CD4-positive, alpha-beta T cell treated with Interleukin-17A for 4 hours (primary cell): ENCODE data around the gene LAMC3.

Experiments
- DNase-seq: peaks from one replicate; pipeline ENCODE4 v3.0.0-alpha.2; 2020; ENCODE audit warnings: mixed read lengths

The LAMC3 gene

DNA sequence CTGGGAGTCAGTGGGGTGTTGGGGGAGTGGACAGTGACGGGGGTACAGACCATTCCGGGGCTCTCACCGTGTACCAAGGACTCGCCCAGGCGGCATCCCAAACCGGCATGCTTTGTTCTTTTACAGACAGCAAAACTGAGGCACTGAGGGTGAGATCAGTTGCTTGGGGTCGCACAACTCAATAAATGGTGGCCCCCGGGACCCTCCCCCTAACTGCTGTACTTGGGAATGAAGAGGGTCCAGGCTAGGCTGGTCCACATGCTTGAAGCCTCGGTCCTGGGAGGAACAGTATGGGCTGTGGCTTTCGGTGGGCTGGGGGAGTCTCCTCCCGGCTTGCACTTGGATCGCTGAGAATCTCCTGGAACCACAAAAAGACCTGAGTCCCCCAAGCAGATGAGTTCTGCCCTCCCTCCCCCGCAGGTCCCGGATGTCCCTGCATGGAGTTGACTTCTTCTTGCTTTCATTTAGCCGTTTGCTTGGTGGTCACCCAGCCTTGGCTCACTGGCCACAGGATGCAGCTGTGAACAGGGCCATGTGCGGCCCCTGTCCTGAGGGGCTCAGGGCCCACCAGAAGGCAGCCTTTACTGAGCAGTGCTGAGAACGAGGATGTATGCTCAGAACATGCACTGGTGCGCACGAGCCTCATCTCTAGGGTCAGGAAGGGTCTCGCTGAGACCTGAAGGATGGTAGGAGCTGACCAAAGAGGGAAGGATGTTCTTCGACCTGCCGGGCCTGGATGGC lies 4.2 kb downstream of the LAMC3 start:
- no peak for DNase-seq

DNA sequence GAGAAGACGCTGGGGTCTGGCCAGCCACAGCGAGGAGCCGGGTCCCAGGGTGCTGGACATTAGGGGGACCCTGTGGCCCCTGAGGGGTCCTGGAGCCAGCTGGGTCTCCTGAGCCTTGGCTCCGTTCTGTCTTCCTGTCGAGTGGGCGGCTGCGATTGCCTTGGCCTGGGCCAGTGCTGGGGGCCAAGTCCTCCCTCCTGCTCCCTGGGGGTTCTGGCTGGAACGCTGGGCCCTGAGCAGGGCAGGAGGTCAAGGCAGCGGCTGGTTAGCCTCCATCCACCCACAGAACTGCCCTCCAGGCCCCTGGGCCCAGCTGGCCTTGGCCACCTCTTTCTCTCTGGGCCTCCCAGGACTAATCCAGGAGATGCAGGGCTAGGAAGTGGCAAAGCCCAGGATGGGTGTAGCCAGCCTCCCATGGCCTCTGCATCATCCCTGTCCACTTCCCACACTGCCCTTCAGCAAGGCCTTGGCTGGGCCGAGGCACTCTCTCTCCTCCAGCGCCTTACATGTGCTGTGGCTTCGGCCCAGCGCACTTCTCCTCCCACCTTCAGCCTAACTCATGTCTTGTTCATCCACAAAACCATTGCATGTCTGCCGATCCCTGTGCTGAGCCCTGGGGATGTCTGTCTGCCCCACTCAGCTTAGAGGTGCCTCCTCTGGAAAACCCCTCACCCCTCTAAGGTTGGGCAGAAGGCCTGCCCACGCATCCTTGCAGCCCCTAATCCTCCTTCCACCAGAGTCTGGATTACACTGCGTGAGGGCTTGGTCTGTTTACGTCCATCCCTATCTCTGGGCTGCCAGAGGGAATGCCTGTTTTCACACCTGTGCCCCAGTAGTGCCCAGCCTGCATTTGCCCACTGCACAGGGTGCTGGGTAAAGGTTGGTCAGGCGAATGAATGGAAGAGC lies 5.0 kb downstream of the LAMC3 start:
- DNase-seq, result no peak

DNA sequence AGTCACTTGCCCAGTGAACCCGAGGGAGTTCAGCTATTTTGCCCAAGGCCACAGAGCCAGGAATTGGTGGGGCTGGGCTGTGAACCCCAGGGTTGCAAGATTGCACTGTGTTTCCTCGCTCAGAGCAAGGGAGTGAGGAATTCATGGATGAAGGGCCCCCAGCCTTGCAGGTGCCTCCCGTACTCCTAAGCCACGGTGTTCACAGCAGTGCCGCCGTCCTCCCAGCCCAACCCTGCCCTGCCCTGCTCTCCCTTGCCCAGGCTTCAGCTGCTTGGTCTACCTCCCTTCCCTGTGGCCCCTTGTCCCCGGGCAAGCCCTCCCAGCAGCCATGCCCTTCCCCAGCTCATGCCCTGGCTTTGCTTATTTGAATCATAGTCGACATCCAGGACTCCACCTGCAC lies 6.1 kb downstream of the LAMC3 start:
- no peak for DNase-seq

DNA sequence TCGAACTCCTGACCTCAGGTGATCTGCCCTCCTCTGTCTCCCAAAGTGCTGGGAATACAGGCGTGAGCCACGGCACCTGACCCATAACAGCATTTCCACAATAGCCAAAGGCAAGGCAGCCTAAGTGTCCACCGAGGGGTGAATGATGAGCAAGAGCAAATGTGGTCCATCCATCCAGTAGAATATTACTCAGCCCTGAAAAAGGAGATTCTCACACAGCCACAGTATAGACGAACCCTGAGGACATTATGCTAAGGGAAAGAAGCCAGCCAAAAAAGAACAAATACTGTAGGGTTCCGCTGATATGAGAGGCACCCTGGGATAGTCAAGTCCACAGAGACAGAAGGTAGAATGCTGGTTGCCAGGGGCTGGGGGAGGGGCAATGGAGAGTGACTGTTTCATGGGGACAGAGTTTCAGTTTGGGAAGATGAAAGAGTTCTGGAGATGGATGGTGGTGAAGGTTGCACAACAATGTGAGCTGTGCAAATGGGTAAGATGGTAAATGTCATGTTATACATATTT lies 7.0 kb downstream of the LAMC3 start:
- DNase-seq, result no peak

DNA sequence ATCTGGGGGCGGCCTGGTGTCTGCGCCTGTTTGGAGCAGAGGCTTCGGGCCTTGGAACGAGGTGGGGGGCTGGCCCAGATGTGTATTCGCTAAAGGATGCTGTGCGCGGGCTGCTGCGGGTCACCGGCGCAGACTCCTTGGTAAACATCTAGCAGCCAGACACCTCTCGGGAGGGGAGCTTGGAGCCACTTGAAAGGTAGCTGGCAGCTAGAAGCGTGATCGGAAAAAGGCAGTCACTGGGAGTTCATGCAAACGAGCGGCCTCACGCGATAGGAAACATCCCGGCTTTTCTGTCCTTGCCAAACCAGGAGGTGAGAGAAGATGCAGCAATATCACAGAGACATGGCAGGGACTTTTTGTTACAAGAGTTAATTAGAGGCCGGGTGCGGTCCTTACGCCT lies 8.1 kb downstream of the LAMC3 start:
- no peak for DNase-seq

DNA sequence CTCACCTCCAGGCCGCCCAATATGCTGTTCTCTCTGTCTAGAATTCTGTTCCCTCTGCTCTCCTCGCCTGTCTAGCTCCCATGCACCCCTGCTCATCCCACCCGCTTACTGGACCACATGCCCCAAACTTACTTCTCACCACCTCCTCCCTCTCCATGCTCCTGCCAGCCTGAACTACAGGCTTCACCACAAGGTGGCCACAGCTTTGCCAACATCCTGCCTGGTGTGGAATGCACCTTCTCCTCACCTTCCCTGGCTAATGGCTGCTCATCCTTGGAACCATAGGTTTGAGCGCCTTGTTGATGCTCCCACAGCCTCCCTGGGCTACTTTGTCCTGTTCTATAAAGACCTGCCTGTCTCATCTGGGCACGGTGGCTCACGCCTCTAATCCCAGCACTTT lies 9.6 kb downstream of the LAMC3 start:
- no peak for DNase-seq

DNA sequence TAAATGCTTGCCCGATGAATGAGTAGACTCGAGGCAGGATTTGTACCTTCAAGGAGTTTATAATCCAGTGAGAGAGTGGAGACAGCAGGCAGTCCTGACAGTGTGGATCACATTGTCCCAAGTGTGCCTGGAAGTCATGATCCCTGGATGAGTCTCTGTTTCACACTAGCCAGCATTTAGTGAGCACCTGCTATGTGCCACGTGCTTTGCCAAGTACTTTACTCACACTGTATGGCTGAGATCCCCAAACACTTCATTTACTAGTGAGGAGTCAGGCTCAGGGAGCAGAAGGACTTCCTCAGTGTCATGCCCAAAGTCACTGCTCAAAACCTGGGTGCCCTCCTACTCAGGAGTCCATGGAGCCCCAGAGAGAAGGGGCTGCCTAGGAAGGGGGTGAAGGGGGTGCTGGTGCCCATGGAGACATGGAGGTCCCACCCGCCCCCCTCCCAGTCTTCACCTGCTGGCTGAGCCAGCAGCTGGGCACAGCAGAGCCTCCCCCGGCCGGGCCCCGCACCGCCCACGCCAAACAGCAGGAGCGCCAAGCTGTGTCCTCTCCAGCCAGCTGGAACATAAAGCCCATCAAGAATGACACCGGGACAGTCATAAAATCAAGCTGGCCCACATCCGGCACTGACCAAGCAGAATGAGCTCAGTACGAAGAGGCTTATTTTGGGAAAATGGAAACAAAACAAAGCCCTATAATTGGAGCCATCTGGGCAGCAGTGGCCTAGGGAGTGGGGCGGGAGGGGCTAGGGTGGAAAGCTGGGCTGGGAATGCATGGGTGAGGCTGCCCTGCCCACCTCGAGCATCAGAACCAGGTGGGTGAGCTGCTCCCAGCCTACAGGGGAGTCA lies 10.6 kb downstream of the LAMC3 start:
- no peak for DNase-seq

DNA sequence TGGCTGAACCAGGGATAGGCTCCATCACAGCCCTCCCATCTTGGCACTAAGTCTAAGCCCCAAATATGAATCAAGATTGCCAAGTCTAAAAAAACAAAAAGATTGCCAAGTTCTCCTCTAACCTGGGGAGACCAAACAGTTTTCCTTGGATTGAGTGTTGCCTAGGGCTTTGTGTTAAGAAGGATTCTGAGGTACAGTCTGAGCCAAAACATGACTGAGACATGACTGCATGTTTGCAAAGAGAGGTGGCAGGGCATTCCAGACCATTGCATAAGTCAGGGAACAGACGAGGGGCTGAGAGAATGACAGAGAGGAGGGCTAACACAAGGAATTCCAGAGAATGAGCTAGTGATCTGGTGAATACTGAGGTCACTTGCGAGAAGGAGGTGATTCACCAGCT lies 11.4 kb downstream of the LAMC3 start:
- no peak for DNase-seq

DNA sequence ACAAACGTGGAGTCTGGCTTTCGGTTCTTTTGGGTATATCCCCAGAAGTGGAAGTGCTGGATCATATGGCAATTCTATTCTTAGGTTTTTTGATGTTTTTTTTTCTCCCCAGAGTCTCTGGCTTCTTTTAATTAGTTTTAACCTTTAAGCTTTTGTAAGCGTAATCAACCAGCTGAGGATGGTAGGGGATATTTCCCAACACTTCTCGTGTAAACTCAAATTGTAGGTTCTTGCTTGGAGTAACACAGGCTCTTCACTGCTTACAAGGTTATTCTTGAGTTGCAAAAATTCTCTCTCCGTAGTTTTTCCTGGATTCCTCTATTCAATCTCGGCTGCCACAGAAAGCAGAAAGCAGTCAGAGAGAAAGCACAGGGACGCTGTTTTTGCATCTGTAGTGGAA lies 11.9 kb downstream of the LAMC3 start:
- DNase-seq, result no peak

DNA sequence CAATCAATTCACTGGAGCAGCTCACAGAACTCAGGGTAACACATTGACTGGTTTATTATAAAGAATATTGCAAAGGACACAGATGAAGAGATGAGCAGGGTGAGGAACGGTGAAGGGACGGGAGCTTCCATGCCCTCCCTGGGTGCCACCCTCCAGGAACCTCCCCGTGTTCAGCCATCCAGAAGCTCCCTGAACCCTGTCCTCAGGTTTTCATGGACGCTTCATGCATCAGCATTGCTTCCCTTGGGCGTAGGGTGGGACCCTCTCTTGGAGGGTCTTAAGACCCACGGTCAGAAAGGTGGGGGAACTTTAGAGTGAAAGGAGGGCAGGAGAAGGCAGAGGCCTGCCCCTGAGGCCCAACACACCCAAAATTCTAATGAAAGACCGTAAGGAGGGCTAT lies 12.8 kb downstream of the LAMC3 start:
- DNase-seq, result no peak

DNA sequence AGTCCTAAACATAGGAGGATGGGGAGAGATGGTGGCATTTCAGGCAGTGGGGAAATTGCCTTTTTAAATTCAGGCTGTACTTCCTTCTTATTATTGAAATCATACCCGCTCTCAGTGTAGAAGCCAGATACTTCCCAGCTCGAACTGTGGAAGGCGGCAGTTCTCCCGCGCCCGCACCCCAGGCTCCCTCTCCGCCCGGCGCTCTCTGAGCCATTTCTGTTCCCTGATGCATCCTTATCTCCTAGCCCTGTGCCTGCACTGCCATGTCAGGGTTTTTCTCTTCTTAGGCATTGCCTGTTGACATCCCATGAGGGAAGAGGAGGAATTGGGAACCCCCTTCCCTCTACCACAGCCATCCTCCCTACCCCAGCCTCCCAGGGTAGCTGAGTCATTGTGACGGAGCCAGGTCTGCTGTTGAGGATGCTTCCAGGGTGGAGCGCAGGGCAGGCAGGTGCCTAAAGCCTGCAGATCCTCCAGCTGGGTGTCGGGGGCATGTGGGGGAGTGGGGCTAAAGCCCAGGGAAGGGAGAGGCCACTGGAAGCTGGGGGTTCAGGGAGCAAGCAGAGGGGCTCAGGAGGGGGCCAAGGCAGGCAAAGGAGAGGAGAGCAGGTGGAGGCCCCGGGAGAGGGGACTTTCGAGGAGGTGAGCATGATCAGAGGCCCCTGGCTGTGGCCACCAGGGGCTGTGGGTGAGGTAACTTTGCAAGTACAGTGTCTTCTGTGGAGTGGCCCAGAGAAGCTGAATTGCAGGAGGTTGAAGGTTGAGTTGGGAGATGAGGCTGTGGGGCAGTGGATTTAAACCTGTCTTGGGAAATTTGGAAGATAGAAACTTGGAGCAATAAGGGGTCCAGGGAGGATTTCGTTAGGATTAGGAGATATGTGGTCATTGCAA lies 16.2 kb downstream of the LAMC3 start:
- no peak for DNase-seq

DNA sequence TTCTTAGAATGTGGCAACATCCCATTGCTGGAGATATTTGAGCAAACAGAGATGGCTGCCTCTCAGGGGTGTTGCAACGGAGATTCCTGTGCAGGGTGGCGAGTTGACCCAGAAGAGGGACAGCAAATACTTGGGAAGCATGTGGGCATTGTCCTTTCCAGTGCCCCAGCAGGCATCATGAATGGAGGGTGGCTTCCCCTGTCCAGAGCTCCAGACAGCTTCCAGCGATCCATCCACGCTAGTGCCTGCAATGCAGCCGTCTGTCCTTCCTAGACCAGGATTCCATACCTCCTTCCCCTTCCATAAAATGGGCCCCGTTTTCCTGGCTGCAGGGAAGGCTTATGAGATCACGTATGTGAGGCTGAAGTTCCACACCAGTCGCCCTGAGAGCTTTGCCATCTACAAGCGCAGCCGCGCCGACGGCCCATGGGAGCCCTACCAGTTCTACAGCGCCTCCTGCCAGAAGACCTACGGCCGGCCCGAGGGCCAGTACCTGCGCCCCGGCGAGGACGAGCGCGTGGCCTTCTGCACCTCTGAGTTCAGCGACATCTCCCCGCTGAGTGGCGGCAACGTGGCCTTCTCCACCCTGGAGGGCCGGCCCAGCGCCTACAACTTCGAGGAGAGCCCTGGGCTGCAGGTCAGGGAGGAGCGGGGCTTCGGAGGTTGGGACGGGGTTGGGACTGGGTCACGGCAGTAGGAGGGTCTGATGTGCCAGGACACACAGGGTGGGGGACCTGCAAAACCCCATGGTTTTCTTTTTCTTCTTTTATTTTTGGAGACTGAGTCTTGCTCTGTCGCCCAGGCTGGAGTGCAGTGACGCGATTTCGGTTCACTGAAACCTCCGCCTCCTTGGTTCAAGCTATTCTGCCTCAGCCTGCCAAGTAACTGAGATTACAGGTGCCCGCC lies 17.2 kb downstream of the LAMC3 start:
- DNase-seq, result no peak

DNA sequence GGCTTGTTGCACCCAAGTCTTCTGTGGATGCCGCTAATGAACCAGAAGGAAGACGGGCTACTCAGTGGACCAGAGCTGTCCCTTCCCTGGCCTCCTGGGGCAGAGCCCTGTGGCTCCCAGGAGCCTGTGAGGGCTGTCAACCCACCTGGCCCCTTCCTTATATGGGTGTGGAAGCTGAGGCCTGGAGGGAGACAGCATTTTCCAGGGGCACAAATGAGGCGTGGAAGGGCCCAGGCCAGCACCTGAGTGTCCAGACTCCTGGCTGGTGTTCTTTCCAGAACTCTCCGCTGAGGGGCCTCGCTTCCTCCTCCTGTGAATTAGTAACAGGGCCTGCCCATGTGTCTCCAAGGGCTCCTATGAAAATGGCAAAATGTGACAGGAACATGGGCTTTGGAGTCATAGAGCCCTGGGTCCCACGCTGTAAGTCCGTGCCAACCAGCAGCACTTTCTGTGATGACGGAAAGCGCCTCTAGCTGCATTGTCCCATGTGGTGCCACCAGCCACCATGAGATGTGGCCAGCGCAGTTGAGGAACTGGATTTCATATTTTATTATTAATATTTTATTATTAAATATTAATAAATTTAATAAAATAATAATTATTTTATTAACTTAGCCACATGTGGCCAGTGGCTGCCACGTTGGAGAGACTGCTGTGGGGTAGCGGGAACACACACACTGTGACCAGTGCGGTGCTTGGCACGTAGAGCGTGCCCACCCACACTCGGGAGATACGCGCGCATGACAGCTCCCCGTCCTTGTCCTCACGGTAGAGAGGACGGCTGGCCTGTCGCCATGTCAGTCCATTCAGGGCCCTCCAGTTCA lies 18.3 kb downstream of the LAMC3 start:
- DNase-seq, result no peak

DNA sequence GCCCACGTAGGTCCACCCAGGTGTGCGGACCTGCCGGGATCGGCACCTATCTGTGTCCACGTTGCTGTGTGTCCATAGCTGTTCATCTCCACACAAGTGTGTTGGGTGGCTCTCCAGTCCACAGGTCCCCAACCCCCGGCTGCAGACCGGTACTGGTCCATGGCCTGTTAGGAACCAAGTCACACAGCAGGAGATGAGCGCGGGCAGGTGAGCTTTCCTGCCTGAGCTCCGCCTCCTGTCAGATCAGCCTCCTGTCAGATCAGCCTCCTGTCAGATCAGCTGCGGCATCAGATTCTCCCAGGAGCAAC lies 18.9 kb downstream of the LAMC3 start:
- DNase-seq, result no peak

DNA sequence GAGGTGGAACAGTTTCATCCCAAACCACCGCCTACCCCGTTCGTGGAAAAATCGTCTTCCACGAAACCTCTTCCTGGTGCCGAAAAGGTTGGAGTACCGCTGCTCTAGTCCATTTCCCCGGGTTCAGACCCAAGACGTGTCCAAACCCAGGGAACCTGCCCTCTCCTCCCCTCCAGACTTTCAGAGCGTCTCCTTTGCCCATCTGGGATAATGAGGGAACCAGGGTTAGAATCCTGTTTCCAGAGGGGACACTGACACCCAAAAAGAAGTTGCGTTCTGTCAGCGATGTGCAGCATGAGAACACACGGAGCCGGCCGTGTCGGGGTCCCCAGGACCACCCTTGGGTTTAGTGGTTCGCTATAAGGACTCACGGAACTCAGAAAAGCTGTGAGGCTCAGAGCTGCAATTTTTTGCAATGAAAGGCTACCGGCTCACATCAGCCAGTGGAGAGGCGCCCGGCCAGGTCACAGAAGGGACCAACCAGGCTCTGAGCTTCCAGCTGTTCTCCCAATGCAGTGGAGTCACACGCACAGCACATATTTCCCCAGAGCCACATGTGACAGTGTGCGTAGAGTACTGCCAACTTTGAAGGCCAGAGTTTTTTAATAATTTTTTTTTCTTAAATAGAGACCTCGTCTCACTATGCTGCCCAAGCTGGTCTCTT lies 19.4 kb downstream of the LAMC3 start:
- no peak for DNase-seq

DNA sequence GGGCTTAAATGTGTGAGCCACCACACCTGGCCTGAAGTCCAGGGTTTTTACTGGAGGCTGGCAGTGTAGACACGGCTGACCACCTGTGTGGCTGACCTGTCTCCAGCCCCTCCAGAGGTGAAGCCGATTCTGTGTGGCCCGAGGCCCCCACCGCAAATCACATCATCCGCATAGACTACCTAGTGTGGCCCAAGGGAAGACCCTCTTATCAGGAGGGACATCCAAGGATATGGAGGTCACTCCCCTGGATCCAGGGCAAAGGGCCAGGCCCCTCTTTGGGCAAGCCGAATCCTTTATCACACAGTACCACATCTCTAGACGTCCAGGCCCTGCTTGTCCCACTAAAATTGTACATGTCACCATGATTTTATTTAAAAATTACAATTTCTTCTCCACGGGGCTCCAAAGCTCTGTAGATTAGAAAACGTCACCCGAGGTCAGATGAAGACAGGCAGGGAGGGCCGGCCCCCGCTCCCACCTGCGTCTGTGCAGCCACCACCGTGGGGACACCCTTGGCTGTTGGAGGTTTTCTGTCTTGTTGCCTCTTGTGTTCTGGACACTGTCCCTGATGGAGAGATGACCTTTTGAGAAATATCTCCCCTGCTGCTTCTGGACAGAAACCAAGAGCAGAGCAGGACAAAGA lies 20.1 kb downstream of the LAMC3 start:
- no peak for DNase-seq

DNA sequence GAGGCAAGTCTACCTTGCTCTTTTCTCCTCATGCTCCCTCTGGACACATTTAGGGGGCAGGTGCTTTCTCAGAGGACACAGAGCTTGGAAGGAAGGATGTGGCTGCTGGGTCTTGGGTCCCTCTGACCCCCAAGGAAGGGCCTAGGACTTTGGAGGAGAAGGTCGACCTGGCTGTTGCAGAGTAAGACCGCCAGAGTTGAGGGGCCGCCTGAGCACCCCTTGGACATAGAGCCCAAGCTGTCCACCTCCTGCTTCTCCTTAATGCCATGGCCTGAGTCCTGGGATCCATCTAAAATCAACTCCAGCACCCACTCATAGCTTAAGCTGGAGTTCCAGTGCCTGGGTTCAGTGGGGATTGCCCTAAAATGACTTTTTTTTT lies 20.6 kb downstream of the LAMC3 start:
- no peak for DNase-seq

DNA sequence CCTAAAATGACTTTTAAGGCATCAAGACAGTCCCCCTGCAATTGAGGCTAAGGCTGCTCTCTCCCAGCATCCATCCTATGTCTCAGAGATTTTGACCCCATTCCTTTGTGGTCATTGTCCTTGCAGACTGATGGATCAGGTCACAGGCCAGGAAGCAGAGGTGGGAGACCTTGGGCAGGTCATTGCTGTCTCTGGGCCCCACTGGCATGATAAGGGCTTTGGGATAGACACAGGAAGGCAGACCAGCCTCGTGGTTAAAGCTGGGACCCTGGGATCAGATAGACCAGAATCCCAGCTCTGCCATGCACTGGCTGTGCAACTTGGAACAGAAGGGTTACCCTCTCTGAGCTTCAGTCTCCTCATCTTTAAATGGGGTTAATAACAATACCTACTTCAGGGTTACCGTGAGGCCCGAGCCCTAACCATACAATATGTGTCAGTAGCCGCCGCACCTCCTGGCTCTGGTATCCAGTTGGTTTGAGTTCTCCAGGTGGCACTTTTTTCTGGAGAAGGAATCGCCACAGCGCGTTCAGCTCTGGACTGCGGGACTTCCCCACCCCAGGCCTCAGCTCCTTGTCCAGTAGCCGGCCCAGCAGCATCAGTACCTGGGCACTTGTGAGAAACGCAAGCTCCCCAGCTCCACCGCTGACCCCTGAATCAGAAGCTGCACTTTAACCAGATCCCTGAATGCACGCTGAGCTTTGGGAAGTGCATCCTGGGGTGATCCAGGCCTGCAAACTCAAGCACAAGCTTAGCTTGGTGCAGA lies 21.4 kb downstream of the LAMC3 start:
- no peak for DNase-seq
